ENCODE data around the gene EMX1.

Gene EMX1

DNA sequence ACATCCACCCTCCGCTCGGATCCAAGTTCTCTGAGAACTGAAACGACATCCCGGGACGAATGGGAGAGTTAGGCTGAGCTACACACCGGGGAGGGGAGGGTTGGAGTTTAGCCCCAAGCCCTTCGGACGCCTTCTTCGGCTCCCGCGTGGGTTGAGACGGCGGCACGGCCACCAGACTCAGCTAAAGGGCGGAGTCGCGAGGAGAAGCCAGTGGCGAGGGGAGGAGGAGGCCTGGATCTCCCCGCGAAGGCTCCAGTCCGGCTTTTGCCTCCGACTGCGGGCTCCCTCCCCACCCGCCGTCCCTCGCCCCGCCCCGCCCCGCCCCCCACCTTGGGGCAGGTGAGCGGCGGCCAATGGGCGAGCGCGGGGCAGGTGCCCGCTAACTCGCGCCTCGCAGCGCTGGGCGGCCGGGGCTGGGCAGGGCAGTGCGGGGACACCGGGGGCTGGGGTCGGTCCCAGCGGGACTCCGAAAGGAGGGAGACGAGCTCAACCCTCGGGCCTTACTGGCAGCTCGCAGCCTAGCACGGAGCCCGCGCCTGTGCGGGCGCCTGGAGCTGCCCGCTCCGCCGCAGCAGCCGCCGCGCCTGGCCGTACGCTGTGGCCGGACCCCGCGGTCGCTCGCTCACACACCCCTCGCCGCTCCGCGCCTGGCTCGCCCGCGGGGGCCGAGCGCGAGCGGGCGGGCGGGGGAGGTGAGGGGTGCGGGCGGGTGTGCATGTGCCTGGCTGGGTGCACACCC is at the start of gene EMX1:
Gene EMX1, plus strand, starts transcription at position 382 of the 739 bp plus-strand sequence. Its CDS starts 334 bp downstream, at position 716.
- DNase-seq, result peak; percentile 69

DNA sequence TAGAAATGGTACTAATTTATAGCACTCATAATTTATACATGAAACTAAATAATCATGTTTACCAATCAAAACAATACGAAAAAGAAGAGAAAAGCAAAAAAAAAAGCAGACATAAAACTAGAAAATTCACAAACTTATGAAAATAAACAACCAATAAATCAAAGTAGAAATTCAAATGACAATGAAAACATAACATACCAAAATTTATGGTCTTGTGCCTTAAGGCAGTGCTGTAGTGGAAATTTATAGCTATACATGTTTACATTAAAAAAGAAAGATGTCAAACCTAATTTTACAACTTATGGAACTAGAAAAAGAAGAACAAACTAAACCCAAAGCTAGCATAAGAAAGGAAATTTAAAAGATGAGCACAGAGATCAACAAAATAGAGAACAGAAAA is 46.3 kb upstream of the EMX1 start:
- no peak for DNase-seq

DNA sequence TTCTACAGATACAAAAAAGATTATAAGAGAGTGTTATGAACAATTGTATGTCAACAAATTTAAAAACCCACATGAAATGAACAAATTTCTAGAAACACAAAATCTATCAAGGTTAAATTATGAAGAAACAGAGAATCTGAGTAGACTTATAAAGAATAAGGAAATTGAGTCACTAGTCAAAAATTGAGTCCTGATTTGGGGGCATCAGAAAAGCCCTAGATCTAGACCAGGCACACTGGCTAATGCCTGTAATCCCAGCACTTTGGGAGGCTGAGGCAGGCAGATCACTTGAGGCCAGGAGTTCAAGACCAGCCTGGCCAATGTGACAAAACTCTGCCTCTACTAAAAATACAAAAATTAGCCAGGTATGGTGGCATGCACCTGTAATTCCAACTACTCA is 45.4 kb upstream of the EMX1 start:
- DNase-seq, result no peak

DNA sequence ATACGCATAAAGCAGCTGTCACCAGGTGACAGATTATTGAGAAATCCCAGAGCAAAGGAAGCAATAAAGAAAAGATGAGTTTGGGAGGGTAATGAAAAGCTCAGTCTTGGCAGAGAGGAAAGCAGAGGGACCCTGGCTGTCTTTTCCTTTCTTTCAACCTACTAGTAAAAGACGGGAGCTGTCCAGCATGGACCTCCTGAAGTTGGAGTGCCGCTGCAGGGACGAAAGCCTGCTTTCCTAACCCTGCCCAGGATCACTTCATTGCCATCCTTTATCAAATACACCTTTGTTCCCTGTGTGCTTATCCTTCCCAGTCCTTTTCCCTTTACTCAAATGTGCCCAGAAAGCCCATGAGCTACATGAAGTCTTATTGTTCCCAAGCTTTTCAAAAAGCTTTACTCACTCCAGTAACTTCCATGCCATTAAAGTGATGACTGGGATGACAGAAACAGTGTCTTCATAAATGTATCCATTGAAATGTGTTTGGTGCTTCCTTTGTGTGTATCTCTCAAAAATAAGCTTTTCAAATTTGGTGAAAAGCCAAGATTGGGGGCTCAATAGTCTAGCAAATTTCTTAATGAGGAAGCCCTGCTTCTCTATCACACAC is 33.9 kb upstream of the EMX1 start:
- peak; percentile 45 for DNase-seq

DNA sequence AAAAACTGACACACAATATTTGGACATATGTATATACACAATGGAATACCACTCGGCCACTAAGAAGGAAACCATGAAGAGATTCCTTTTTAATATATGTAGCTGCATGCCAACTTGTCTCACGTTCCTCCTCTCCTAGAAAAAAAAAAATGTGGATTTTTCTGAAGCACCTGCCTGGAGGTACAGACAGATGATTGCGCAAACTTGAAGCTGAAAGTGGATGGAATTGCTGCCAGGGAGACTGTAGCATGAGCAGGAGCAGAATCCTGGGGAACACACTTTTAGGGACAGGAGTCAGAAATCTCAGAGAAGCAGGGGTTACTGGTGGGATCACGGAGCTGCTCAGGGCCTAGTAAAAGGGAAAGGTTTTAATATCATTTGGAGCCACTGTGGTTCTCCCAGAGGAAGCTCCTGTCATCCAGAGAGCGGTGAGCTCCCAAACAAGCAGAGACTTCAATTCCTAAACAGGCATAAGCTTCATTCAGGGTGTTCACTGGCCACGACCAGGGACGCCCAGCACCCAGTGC is 30.8 kb upstream of the EMX1 start:
- no peak for DNase-seq

DNA sequence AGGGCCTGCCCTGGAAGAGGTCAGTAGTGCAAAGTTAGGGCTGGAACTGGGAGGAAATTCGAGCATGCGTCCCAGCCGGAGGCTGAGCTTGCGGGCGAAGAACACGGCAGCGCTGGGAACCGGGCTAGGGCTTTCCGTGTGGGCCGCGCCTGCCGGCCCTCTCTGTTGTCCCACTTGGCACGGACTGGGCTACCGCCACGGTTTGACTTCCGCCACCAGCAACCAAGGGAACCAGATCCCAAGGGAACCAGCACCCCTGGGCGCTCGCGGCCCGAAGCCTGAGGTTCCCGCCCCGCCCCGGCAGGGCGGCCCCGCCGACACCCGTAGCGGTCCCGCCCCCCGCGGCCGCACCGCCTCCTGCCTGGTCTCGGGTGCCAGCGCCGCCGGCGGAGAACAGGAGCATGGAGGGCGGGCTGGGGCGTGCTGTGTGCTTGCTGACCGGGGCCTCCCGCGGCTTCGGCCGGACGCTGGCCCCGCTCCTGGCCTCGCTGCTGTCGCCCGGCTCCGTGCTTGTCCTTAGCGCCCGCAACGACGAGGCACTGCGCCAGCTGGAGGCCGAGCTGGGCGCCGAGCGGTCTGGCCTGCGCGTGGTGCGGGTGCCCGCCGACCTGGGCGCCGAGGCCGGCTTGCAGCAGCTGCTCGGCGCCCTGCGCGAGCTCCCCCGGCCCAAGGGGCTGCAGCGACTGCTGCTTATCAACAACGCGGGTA is 30.1 kb upstream of the EMX1 start, which contains the start of gene SPR:
Gene SPR, plus strand, starts transcription at position 377 of the 708 bp plus-strand sequence. Its CDS starts 25 bp downstream, at position 402.
- peak; percentile 76 for DNase-seq

DNA sequence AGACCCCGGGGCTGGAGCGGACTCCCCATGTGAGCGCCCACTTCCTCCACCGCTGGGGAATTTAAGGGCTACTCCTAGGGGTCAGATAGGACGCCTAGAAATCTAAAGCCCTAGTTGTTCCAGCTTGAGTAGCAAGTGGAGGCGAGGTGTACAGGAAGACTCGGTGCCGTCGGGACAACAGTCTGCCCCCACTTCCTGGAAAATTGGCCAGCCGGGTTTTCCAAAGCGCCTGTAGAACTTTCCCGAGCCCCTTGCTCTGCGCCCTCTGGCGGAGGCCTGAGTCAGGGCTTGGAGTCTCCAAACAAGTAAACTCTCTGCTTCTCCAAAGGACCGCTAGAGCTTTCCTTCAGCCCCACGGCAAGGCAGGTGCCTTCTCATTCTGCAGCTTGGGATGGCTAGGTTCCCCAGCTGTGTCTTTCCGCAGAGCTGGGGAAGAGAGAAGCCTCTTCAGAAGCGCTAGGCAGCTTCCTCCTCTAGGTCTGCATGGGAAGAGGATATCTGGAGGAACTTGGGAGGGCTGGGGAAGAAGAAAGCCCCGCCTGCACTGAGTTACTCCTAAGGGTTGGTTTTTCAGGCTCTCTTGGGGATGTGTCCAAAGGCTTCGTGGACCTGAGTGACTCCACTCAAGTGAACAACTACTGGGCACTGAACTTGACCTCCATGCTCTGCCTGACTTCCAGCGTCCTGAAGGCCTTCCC is 29.4 kb upstream of the EMX1 start:
- peak; percentile 75 for DNase-seq

DNA sequence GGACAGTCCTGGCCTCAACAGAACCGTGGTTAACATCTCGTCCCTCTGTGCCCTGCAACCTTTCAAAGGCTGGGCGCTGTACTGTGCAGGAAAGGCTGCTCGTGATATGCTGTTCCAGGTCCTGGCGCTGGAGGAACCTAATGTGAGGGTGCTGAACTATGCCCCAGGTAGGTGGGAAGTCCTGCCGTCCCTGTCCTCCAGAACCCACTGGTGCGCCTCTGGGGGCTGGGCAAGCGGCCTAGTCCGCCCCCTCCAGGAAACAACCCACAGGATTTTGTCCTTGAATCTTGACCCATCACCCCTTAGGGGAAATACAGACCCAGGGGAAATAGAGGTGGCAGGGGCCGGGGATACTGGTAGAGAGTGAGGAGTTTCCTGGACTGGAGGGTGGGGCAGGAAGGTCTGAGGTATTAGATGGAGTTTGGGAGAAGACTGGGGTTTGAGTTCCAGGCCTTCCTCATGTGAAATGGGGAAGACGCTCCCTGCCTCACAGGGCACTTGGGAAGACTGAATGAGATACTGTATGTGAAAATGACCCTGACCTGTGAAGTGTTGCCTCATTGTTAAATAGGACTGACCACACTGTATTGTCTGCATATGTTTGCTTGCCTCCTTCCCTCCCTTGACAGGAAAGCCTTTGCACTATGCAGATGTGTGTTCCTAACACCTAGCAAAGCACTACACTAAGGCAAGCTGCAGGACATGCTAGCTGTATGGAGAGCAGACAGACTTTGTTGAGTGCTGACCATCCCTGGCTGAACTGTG is 28.7 kb upstream of the EMX1 start:
- no peak for DNase-seq

DNA sequence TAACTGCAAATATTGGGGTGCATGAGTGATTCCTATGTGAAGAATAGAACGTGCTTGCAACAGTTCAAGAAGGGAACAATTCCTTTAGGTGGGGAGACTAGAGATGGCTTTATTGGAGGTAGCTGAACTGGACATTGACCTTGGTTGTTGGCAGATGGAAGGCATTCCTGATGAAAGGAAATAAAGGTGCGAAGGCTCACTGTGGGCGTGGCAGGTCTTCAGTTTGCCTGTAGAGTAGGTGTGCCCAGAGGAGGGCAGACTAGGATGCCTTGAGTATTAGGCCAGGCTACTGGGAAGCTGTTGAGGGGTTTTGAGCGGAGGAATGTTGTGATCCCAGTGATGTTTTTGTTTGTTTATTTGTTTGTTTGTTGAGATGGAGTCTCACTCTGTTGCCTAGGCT is 27.3 kb upstream of the EMX1 start:
- DNase-seq, result no peak

DNA sequence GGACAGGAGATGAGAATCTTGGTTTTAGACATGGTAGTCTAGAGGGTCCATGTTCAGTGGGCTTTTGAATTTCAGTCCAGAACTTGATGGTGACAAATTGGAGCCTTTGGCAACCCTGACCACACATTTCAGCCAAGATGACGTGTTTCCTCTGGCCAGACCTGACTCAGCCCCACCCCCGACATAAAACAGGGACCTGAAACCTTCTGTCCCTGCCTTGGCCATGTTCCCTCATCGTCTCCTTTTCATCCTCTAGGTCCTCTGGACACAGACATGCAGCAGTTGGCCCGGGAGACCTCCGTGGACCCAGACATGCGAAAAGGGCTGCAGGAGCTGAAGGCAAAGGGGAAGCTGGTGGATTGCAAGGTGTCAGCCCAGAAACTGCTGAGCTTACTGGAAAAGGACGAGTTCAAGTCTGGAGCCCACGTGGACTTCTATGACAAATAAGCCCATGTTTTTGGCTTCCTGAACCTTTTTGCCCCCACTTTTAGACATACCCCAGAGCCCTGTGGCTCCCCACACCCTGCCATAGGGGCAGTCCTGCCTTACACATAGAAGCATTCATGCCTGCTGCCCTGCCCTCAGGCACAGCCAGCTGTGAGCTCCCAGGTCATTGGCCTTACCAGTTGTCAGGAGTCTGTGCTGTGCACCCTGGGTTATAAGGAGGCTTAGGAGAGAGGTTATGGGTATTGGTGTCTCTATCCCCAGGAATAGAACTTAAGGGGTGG is 26.1 kb upstream of the EMX1 start:
- no peak for DNase-seq

DNA sequence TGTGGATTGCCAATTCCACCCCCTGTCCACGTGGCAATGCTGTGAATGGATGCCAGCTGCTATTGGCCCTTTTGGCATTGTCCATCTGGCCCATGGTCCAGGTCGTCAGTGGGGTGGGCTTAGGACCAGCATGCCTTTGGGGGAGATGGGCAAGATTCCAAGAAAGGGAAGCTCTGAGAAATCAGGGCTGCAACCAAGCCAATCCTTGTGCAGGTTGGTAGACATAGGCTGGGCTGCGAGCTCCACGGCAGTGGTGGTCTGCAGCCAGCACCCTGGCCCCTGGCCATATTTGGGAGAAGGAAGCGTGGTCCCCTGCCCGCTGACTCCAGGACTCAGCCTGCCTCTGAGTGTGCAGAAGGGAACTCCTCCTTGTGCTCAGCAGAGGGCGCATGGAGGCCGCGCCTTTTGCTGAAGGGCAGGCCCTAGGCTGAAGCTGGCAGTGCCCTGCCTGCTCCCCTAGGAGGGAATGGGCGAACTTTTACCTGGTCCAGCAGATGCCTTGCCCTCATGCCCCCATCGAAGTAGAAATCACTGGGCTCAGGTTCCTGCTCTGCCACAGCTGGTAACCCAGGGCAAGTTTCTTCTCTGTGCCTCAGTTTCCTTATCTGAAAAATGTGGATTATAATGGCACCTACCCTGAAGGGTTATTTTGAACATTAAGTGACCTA is 24.7 kb upstream of the EMX1 start:
- DNase-seq, result peak; percentile 75

DNA sequence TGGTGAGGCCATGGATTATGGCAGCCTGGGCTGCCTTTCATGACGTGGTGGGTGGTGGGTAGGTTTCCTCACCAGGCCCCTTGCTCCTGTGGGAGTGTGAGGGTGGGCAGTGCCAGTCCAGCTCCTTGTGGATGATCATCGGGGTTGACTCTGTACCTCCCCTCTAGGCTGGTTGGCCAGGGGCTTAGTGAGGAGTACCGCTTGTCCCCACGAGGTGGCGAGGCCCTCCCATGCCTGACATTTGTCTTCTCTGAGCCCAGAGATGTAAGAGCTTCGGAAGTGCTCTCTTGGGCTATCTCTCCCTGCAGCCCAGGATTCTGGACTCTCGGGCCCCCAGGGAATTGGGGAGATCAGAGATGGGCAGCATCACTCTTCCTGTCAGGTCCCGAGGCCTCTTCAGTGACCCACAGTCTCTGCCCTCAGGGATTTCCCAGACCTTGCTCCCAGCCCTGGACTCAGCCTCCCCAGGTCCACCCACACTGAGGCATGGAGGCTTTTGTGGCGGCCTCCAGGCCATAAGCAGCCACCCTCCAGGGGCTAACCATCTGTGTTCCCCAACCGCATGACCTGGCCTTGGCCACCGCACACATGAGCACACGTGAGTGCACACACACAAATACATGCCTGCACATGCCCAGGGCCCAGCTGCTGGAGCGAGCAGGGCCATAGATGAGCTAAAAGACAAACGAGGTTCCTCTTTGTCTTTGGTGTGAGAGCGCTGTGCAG is 23.6 kb upstream of the EMX1 start:
- DNase-seq, result peak; percentile 74

DNA sequence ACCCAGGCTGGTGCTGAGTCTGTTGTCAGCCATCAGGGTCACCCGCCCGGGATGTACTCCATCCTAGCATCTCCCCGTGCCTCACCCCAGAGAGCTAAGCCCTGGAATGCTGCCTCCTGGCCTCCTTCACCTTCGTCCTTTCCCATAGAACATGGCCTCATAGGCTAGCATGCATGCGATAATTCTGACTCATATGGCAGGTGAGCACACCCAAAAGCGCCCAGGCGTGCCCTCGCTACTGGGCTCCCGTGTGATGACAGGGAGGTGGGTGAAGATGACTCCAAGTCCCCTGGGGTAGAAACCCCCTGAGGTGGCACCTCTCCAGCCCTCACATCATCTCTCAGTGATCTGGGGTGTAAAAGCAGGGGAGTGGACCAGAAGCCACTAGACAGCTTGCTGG is 22.8 kb upstream of the EMX1 start:
- no peak for DNase-seq

DNA sequence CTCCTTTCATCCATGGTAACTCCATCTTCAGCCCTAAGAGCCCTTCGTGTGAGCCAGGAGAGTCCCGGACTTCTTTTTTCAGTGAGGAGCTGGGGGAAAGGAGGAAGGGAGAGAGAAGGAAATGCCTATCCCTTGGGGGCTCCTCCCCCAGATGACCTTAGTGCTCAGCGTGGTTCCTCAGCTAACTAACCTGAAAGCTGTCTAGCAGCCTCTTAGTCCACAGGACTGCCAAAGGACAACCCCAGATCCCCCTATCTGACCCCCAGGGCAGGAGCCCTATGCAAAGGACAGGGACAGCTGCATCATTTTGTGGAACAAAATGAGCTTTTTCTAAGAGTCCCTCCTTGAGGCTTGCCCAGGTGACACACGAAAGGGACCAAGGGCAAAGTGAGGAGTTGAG is 22.2 kb upstream of the EMX1 start:
- DNase-seq, result no peak

DNA sequence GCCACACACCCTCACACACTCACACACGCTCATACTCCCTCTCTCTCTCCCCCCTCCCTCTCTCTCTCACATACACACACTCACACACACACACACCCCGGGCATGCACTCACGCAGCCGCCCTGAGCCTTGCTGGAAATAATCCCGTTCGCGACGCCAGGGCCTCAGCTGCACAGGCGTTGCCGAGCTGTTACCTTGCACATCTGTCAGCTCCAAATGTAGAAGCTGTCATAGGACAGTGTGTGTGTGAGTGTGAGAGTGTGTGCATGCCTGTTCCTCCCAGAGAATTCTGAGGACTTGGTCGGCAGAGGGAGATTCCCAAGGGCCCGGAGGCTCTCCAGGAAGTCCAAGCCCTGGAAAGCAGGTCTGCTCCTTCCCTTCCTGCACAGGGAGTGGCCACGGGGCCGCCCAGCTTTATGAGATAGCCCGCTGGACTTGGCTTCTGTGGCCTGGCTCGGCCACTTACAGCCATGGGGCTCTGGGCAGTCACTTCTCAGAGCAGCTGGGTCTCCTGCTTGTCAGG is 21.5 kb upstream of the EMX1 start:
- DNase-seq, result no peak

DNA sequence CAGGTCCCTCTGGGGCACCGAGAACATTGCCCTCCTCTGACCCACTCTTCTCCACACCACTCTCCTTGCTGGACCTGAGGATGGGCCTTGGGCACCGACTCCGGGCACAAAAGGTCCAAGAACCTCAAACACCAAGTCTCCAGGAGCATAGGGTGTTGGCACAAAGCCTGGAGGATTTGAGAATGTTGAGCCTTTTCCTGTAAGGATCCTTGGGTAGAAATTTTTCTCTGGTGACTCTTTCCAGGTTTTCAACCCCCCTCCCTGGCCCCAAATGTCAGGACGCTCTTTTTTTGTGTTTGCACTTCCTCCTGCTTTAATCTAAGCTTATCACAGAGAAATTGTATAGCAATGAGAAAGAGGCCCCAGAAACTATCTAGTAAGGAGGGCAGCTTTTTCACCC is 20.9 kb upstream of the EMX1 start:
- DNase-seq, result no peak

DNA sequence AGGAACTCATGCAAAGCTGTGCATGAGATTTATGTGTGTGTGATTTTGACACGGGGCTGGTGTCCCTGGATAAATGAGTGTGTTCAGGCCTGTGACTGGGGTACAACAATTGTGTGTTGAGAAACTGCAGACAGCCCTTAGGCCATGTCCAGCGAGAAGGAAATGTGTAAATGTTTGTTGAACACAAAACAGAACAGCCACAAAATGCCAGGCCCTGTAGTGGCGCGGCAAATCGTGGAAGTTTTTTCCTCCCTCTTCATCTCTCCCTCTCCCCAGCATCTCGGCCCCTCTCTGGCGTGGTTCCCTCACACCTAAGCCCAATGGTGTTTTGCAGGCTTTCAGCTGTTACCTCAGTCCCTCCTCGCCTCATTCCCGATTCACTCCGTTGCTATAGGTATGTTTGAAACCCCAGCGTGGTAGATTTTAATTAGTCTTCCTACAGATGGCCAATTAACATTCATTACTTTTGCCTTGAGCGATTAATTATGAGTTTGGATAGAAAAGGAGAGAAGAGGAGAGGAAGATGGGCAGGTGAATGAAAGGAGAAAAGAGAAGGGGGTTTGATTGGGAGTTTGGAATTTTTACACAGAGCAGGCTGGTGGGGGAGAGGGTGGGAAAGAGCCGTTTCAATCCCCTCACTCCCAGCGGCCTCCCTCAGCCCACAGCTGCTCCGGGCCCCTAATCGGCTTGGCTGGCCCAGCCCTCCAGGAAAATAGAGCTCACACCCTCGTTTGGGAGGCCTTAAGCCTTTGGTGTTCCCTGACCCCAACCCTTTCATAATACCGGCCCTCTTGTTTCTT is 19.3 kb upstream of the EMX1 start:
- DNase-seq, result no peak

DNA sequence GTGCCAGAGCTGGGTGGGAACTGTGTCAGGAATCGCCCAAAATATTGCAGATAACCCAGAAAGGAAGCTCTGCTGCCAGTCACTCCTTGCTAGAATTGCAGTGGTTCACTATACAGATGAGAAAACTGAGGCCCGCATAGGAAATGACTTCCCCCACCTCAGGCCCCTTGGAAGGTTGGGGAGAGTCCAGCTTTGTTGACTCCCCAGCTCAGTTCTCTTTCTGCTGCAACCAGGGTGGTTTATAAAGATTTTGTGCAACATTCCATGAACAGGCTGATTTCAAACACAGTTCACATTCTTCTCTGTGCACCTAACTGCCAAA is 18.8 kb upstream of the EMX1 start:
- DNase-seq, result no peak

DNA sequence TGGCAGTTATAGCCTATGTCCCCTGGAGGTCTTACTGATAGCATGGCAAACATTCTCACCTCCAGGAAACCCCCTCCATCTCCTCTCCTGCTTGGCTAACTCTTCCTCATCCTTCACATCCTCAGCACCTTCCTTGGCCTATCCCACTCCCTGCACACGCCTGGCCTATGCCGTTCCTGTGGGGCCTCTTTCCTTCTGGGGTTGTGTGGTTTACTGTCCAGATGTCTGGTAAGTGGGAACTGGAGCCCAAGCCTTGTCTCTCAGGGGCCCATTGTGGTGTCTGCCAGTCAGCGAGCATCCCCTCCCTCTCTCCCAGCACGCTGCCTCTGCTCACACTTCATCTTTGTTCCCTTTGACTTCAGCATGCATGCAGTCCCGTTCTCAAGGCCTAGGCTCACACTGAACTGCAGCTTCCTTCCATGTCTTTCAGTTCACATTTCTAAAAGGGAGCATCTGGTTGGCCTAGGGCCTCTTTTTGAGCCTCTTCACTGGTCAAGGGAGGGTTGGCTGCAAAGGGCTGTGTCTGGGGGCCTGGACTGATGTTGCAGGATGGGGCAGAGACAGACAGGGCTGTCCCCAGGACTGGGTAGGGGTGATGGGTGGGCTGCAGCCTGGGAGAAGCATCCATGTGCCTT is 17.0 kb upstream of the EMX1 start:
- DNase-seq, result no peak
